HepG2 (cell line): ENCODE results near the gene PTGR1. TPM values are rescaled to one million over a fixed set of nuclear protein-coding genes. Genes with fewer than 3 reads are reported as not detected.
A peak's percentile ranks its signal among the peaks of the same experiment; 100 is the strongest.

Source experiments
- CCAR2 ChIP-seq: fragments of 200-400 bp; formaldehyde crosslinking; optimal IDR thresholded peaks from 2 replicates; pipeline ENCODE3; 2018; ENCODE audit warnings: low read depth, mild to moderate bottlenecking, low read length, moderate library complexity
- HCFC1 ChIP-seq: fragments of 150-350 bp; IDR thresholded peaks from 2 replicates; pipeline ENCODE4 v1.6.1; 2014; ENCODE audit warnings: low read depth, low read length
- HOMEZ ChIP-seq: IDR thresholded peaks from 2 replicates; pipeline ENCODE4 v1.6.1; 2016; ENCODE audit warnings: low read depth
- HOXA5 ChIP-seq: sonication (generic); formaldehyde crosslinking; IDR thresholded peaks from 2 replicates; pipeline ENCODE4 v1.4.0; 2020; ENCODE audit warnings: missing genetic modification reagents
- IKZF4 ChIP-seq: sonication (generic); formaldehyde crosslinking; IDR thresholded peaks from 2 replicates; pipeline ENCODE4 v1.5.1; 2020; ENCODE audit warnings: borderline replicate concordance, mild to moderate bottlenecking, low read depth, missing genetic modification reagents; ENCODE audit errors: not compliant biosample characterization
- MAF1 ChIP-seq: sonication (generic); formaldehyde crosslinking; IDR thresholded peaks from 2 replicates; pipeline ENCODE4 v1.5.0; 2020; ENCODE audit warnings: missing genetic modification reagents, borderline replicate concordance
- MTERF4 ChIP-seq: sonication (generic); formaldehyde crosslinking; IDR thresholded peaks from 2 replicates; pipeline ENCODE4 v1.8.0; 2023; ENCODE audit warnings: mild to moderate bottlenecking, missing genetic modification reagents
- RERE ChIP-seq: IDR thresholded peaks from 2 replicates; pipeline ENCODE4 v1.6.1; 2016; ENCODE audit warnings: low read depth, missing genetic modification reagents, missing compliant biosample characterization
- SMAD1 ChIP-seq: sonication (generic); formaldehyde crosslinking; IDR thresholded peaks from 2 replicates; pipeline ENCODE4 v1.4.0; 2020; ENCODE audit warnings: missing genetic modification reagents, low read depth, mild to moderate bottlenecking, borderline replicate concordance
- TBP ChIP-seq: sonication (generic); formaldehyde crosslinking; IDR thresholded peaks from 2 replicates; pipeline ENCODE4 v1.5.0; 2020; ENCODE audit warnings: missing genetic modification reagents
- U2AF1 ChIP-seq: fragments of 200-400 bp; formaldehyde crosslinking; optimal IDR thresholded peaks from 2 replicates; pipeline ENCODE3; 2017; ENCODE audit warnings: mild to moderate bottlenecking, low read depth, low read length
- XRCC5 ChIP-seq: fragments of 200-400 bp; formaldehyde crosslinking; optimal IDR thresholded peaks from 2 replicates; pipeline ENCODE3; 2017; ENCODE audit warnings: mild to moderate bottlenecking, low read length
- ZBTB3 ChIP-seq: sonication (generic); formaldehyde crosslinking; IDR thresholded peaks from 2 replicates; pipeline ENCODE4 v1.4.0; 2020; ENCODE audit warnings: low read depth, mild to moderate bottlenecking, moderate library complexity, missing genetic modification reagents, borderline replicate concordance
- ZFP37 ChIP-seq: sonication (generic); formaldehyde crosslinking; IDR thresholded peaks from 2 replicates; pipeline ENCODE4 v1.4.0; 2020; ENCODE audit warnings: missing genetic modification reagents, borderline replicate concordance
- ZNF234 ChIP-seq: sonication (generic); formaldehyde crosslinking; conservative IDR thresholded peaks from 2 replicates; pipeline ENCODE4 v1.5.1; 2020; ENCODE audit warnings: mild to moderate bottlenecking, missing genetic modification reagents
- ZNF253 ChIP-seq: sonication (generic); formaldehyde crosslinking; IDR thresholded peaks from 2 replicates; pipeline ENCODE4 v1.8.0; 2022; ENCODE audit warnings: mild to moderate bottlenecking, missing genetic modification reagents, borderline replicate concordance
- ZNF432 ChIP-seq: sonication (generic); formaldehyde crosslinking; IDR thresholded peaks from 2 replicates; pipeline ENCODE4 v1.5.0; 2020; ENCODE audit warnings: missing genetic modification reagents, mild to moderate bottlenecking, borderline replicate concordance
- ZNF546 ChIP-seq: sonication (generic); formaldehyde crosslinking; conservative IDR thresholded peaks from 2 replicates; pipeline ENCODE4 v1.8.1; 2023; ENCODE audit warnings: mild to moderate bottlenecking, missing genetic modification reagents
- ZNF549 ChIP-seq: sonication (generic); formaldehyde crosslinking; IDR thresholded peaks from 2 replicates; pipeline ENCODE4 v1.5.0; 2020; ENCODE audit warnings: missing genetic modification reagents
- ZNF720 ChIP-seq: sonication (generic); formaldehyde crosslinking; IDR thresholded peaks from 2 replicates; pipeline ENCODE4 v1.4.0; 2020; ENCODE audit warnings: missing genetic modification reagents
- ZNF746 ChIP-seq: sonication (generic); formaldehyde crosslinking; IDR thresholded peaks from 2 replicates; pipeline ENCODE4 v1.8.0; 2022; ENCODE audit warnings: mild to moderate bottlenecking, missing genetic modification reagents
- ZNF761 ChIP-seq: sonication (generic); formaldehyde crosslinking; conservative IDR thresholded peaks from 2 replicates; pipeline ENCODE4 v1.4.0; 2020; ENCODE audit warnings: mild to moderate bottlenecking, missing genetic modification reagents
- ZNF776 ChIP-seq: sonication (generic); formaldehyde crosslinking; IDR thresholded peaks from 2 replicates; pipeline ENCODE4 v1.4.0; 2020; ENCODE audit warnings: mild to moderate bottlenecking, missing genetic modification reagents
- ZNF878 ChIP-seq: sonication (generic); formaldehyde crosslinking; IDR thresholded peaks from 2 replicates; pipeline ENCODE4 v1.8.1; 2023; ENCODE audit warnings: mild to moderate bottlenecking, missing genetic modification reagents, moderate library complexity
- polyA plus RNA-seq, 8 experiments: library from polyadenylated mRNA; depleted of rRNA in 3 of 8; stranded (reverse) in 7 of 8; unstranded in 1 of 8; fragments of >200 nt; fragmentation: Illumina TruSeq in 4 of 8; extraction: Trizol in 4 of 8; gene quantifications; 2 replicates each; pipeline versions ENCODE4 v1.2.1 to v1.2.3, GENCODE V29; 2011 to 2016; ENCODE audit warnings: low read depth in 4 of 8, missing spikeins in 1 of 8, mixed read lengths in 1 of 8; ENCODE audit not compliant: insufficient read depth in 1 of 8
- total RNA-seq, 5 experiments: library from RNA; depleted of rRNA; stranded (reverse); fragments of >200 nt; fragmentation: Illumina TruSeq; extraction: Trizol; gene quantifications; 2 replicates each; pipeline ENCODE4 v1.2.3, GENCODE V29; 2016; ENCODE audit warnings: low read depth in 1 of 5

Gene PTGR1
- total and polyA plus RNA-seq, 2 of the 13 experiments (the other 11 are each of a cell fraction or from before 2014, with no cell fraction given) = 6.0 to 15.8 TPM

GRCh38 chr9:111630964-111631213 lies 31.4 kb upstream of the PTGR1 start (continued):
- TF ChIP-seq RERE (CRISPR knock-in tag) = no peak
- peak; percentile 80; the same call in 1 of the 2 replicates for TF ChIP-seq ZNF776 (CRISPR knock-in tag)
- TF ChIP-seq ZNF546 = no peak
- peak; percentile 83 for TF ChIP-seq XRCC5
- TF ChIP-seq ZFP37 = no peak
- TF ChIP-seq ZNF432 = no peak
- TF ChIP-seq CCAR2 = no peak
- TF ChIP-seq HOMEZ (CRISPR knock-in tag) = peak; percentile 47; the same call in 1 of the 2 replicates
- TF ChIP-seq HCFC1 = peak; percentile 72; the same call in 1 of the 2 replicates
- no peak for TF ChIP-seq TBP
- no peak for TF ChIP-seq ZBTB3
- TF ChIP-seq ZNF549 (CRISPR knock-in tag) = no peak
- 0 out of 2 replicates have a peak, but pooled peaks have one; percentile 44 for TF ChIP-seq ZNF878 (CRISPR knock-in tag)
- TF ChIP-seq MTERF4 (CRISPR knock-in tag) = no peak
- no peak for TF ChIP-seq ZNF234 (CRISPR knock-in tag)
- no peak for TF ChIP-seq HOXA5
- TF ChIP-seq ZNF253 (CRISPR knock-in tag) = no peak
- no peak for TF ChIP-seq SMAD1 (CRISPR knock-in tag)
- TF ChIP-seq MAF1 (CRISPR knock-in tag) = no peak; the same call in 1 of the 2 replicates
- no peak for TF ChIP-seq ZNF720 (CRISPR knock-in tag)
- no peak for TF ChIP-seq IKZF4
- 0 out of 2 replicates have a peak, but pooled peaks have one; percentile 80 for TF ChIP-seq ZNF761 (CRISPR knock-in tag)
- TF ChIP-seq ZNF746 = peak; percentile 59; the same call in 1 of the 2 replicates
- no peak for TF ChIP-seq U2AF1
